Measurements from ENCODE around the gene OSBPL1A.

DNA sequence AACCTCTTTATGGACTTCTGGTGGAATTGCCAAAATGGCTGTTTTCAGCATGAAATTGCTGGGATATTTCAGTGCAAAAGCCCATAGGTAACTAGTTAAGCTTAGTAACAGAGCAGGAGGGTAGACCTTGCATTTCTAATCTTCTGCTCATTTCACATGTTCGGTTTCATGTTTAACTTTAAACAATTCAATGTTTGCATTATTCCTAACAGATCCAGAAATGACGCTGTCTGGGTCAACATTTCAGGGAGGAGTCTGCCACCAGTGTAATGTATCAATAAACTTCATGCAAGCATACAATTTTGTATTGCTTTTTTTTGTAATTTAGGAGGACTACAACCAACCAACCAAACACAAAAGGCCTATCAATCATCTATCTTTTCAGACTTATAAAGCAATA lies 236.3 kb downstream of the OSBPL1A start:
- TF ChIP-seq POLR2AphosphoS5 (IDR thresholded peaks at IDR 0.05; ENCODE audit: low read length): no peak
- no peak for TF ChIP-seq EZH2 (IDR thresholded peaks at IDR 0.05; ENCODE audit: borderline replicate concordance, control insufficient read depth, low read depth, low read length)
- no peak for TF ChIP-seq MTA2 (IDR thresholded peaks at IDR 0.05; ENCODE audit: low read depth)
- TF ChIP-seq GABPA (IDR thresholded peaks at IDR 0.05; ENCODE audit: low read depth): no peak
- TF ChIP-seq, protein P1, sequence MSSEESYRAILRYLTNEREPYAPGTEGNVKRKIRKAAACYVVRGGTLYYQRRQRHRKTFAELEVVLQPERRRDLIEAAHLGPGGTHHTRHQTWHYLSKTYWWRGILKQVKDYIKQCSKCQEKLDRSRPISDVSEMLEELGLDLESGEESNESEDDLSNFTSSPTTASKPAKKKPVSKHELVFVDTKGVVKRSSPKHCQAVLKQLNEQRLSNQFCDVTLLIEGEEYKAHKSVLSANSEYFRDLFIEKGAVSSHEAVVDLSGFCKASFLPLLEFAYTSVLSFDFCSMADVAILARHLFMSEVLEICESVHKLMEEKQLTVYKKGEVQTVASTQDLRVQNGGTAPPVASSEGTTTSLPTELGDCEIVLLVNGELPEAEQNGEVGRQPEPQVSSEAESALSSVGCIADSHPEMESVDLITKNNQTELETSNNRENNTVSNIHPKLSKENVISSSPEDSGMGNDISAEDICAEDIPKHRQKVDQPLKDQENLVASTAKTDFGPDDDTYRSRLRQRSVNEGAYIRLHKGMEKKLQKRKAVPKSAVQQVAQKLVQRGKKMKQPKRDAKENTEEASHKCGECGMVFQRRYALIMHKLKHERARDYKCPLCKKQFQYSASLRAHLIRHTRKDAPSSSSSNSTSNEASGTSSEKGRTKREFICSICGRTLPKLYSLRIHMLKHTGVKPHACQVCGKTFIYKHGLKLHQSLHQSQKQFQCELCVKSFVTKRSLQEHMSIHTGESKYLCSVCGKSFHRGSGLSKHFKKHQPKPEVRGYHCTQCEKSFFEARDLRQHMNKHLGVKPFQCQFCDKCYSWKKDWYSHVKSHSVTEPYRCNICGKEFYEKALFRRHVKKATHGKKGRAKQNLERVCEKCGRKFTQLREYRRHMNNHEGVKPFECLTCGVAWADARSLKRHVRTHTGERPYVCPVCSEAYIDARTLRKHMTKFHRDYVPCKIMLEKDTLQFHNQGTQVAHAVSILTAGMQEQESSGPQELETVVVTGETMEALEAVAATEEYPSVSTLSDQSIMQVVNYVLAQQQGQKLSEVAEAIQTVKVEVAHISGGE (CRISPR knock-in tag; IDR thresholded peaks at IDR 0.05): no peak
- no peak for TF ChIP-seq ZNF274 (IDR thresholded peaks at IDR 0.05; ENCODE audit: insufficient read depth, insufficient read length)
- TF ChIP-seq ETV6 (conservative IDR thresholded peaks at IDR 0.05 in 1 of 2, IDR thresholded peaks at IDR 0.05 in 1 of 2; ENCODE audit: borderline replicate concordance in 1 of 2, low read depth in 1 of 2): no peak
- no peak for TF ChIP-seq TAF1 (IDR thresholded peaks at IDR 0.05; ENCODE audit: borderline replicate concordance, low read depth, low read length)
- TF ChIP-seq, protein P2, sequence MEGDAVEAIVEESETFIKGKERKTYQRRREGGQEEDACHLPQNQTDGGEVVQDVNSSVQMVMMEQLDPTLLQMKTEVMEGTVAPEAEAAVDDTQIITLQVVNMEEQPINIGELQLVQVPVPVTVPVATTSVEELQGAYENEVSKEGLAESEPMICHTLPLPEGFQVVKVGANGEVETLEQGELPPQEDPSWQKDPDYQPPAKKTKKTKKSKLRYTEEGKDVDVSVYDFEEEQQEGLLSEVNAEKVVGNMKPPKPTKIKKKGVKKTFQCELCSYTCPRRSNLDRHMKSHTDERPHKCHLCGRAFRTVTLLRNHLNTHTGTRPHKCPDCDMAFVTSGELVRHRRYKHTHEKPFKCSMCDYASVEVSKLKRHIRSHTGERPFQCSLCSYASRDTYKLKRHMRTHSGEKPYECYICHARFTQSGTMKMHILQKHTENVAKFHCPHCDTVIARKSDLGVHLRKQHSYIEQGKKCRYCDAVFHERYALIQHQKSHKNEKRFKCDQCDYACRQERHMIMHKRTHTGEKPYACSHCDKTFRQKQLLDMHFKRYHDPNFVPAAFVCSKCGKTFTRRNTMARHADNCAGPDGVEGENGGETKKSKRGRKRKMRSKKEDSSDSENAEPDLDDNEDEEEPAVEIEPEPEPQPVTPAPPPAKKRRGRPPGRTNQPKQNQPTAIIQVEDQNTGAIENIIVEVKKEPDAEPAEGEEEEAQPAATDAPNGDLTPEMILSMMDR (IDR thresholded peaks at IDR 0.05 in 2 of 3, conservative IDR thresholded peaks at IDR 0.05 in 1 of 3; ENCODE audit: control insufficient read depth in 2 of 3, extremely low read depth in 1 of 3, insufficient read depth in 1 of 3, low read depth in 3 of 3, low read length in 3 of 3): no peak
- no peak for TF ChIP-seq CBFB (IDR thresholded peaks at IDR 0.05; ENCODE audit: low read depth)
